KMS-11 (cell line): ENCODE results near the gene ADGRB3.

Experiments used
- H2AFZ ChIP-seq: fragments of 200-600 bp; sonication (generic); 2 replicates; pipeline ENCODE4 v1.6.1; 2016; ENCODE audit warnings: antibody characterized with exemption, mixed run types, low read depth
- H3K27ac ChIP-seq: fragments of 200-600 bp; sonication (generic); 2 replicates; pipeline ENCODE4 v1.6.1; 2016; ENCODE audit warnings: mild to moderate bottlenecking, mixed run types
- H3K27me3 ChIP-seq: fragments of 200-600 bp; sonication (generic); 2 replicates; pipeline ENCODE4 v1.6.1; 2017; ENCODE audit warnings: mild to moderate bottlenecking, low read depth, mixed run types, moderate library complexity; ENCODE audit not compliant: insufficient read depth
- H3K36me3 ChIP-seq: fragments of 200-600 bp; sonication (generic); 2 replicates; pipeline ENCODE4 v1.6.1; 2017; ENCODE audit warnings: mild to moderate bottlenecking, mixed run types; ENCODE audit not compliant: insufficient read depth
- H3K4me1 ChIP-seq: fragments of 200-600 bp; sonication (generic); 2 replicates; pipeline ENCODE4 v1.6.1; 2016; ENCODE audit warnings: mild to moderate bottlenecking, low read depth, mixed run types; ENCODE audit not compliant: poor library complexity, severe bottlenecking
- H3K4me2 ChIP-seq: fragments of 200-600 bp; sonication (generic); 2 replicates; pipeline ENCODE4 v1.7.0; 2016; ENCODE audit warnings: mild to moderate bottlenecking, mixed run types
- H3K4me3 ChIP-seq: fragments of 200-600 bp; sonication (generic); IDR thresholded peaks from 2 replicates; pipeline ENCODE4 v1.6.1; 2017; ENCODE audit warnings: low read depth, low read length, mixed read lengths; ENCODE audit not compliant: insufficient read depth
- H3K79me2 ChIP-seq: fragments of 200-600 bp; sonication (generic); 2 replicates; pipeline ENCODE4 v1.6.1; 2016; ENCODE audit warnings: low read depth, mixed run types; ENCODE audit not compliant: insufficient read depth
- H3K9ac ChIP-seq: fragments of 200-600 bp; sonication (generic); 2 replicates; pipeline ENCODE4 v1.6.1; 2016; ENCODE audit warnings: mild to moderate bottlenecking, mixed run types
- H4K20me1 ChIP-seq: fragments of 200-600 bp; sonication (generic); 2 replicates; pipeline ENCODE4 v1.6.1; 2016; ENCODE audit warnings: mild to moderate bottlenecking, mixed run types; ENCODE audit not compliant: insufficient read depth
- TF ChIP-seq, protein P1 (sequence below): fragments of 200-600 bp; sonication (generic); conservative IDR thresholded peaks from 2 replicates; pipeline ENCODE4 v1.6.1; 2017; ENCODE audit warnings: low read depth, mild to moderate bottlenecking, antibody characterized with exemption, low read length, moderate library complexity, mixed read lengths

The ADGRB3 gene

GRCh38 chr6:68994521-68994920, 359.4 kb downstream of the ADGRB3 start:
- Histone ChIP-seq H3K4me1 (no peaks in the 10 kb centered on the region), H3K4me3 (no peak overlapping the region), H2AFZ (no peak overlapping the region), H3K27me3 (no peaks in the 10 kb centered on the region), H4K20me1 (no peaks in the 10 kb centered on the region), H3K79me2 (no peaks in the 10 kb centered on the region), H3K9ac (no peak overlapping the region), H3K4me2 (no peak overlapping the region), H3K27ac (no peak overlapping the region), H3K36me3 (no peaks in the 10 kb centered on the region)
- TF ChIP-seq, protein P1, sequence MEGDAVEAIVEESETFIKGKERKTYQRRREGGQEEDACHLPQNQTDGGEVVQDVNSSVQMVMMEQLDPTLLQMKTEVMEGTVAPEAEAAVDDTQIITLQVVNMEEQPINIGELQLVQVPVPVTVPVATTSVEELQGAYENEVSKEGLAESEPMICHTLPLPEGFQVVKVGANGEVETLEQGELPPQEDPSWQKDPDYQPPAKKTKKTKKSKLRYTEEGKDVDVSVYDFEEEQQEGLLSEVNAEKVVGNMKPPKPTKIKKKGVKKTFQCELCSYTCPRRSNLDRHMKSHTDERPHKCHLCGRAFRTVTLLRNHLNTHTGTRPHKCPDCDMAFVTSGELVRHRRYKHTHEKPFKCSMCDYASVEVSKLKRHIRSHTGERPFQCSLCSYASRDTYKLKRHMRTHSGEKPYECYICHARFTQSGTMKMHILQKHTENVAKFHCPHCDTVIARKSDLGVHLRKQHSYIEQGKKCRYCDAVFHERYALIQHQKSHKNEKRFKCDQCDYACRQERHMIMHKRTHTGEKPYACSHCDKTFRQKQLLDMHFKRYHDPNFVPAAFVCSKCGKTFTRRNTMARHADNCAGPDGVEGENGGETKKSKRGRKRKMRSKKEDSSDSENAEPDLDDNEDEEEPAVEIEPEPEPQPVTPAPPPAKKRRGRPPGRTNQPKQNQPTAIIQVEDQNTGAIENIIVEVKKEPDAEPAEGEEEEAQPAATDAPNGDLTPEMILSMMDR: no peak

DNA sequence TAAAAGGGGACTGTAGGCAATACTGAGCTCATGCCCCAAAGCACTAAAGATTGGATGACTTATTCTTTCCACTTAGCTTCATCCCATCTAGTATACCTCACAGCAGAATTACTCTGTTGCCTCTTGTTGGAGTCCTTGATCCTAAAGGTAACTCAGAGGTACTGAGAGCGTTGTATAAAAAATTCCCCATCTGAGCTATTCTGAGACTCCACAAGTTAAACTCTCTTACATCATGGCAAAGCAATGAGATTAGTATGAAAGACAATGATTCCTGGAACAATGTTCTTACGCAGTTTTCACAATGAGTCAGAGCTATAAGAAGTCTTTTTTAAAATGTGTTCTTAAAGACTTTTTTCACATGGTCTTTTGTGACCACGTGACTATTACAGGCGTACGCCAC, 370.1 kb downstream of the ADGRB3 start:
- Histone ChIP-seq H3K4me1 (no peaks in the 10 kb centered on the region), H3K4me3 (no peak overlapping the region), H4K20me1 (no peaks in the 10 kb centered on the region), H3K27me3 (no peaks in the 10 kb centered on the region), H3K9ac (no peak overlapping the region), H2AFZ (no peak overlapping the region), H3K36me3 (no peaks in the 10 kb centered on the region), H3K4me2 (no peak overlapping the region), H3K27ac (no peak overlapping the region), H3K79me2 (no peaks in the 10 kb centered on the region)
- TF ChIP-seq, protein P1: no peak

- H2AFZ ChIP-seq: no peak overlapping the region
- H3K4me3 ChIP-seq: no peak overlapping the region
- H3K4me1 ChIP-seq: no peaks in the 10 kb centered on the region
- no peaks in the 10 kb centered on the region for H3K79me2 ChIP-seq
- no peaks in the 10 kb centered on the region for H3K36me3 ChIP-seq
- no peak overlapping the region for H3K27ac ChIP-seq
- H3K4me2 ChIP-seq: no peak overlapping the region
- no peaks in the 10 kb centered on the region for H4K20me1 ChIP-seq
- TF ChIP-seq, protein P1: no peak
- no peak overlapping the region for H3K9ac ChIP-seq
- no peaks in the 10 kb centered on the region for H3K27me3 ChIP-seq
Observed at GRCh38 chr6:69007781-69008180, 372.7 kb downstream of the ADGRB3 start.

DNA sequence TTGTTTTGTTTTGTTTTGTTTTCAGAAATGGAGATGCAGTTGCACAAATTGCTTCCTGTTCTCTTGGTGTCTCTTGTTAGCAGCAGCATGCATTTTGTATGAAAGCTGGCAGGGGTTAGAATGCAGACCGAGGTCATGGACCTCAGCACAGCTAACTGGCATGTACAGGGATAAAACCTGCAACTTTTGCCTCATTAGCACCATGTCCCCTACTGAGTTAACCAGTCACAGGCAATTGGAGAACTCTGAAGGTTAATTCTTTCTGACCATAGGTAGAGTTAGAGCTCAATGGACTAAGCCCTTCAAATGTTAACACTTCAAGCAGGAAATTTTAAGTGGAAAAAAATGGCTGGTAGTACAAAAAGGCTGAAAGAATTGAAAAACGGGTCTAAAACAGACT, 377.1 kb downstream of the ADGRB3 start:
- TF ChIP-seq, protein P1: no peak
- Histone ChIP-seq H3K4me1 (no peaks in the 10 kb centered on the region), H4K20me1 (no peaks in the 10 kb centered on the region), H3K27ac (no peak overlapping the region), H3K9ac (no peak overlapping the region), H3K36me3 (no peaks in the 10 kb centered on the region), H2AFZ (no peak overlapping the region), H3K79me2 (no peaks in the 10 kb centered on the region), H3K4me3 (no peak overlapping the region), H3K27me3 (no peaks in the 10 kb centered on the region), H3K4me2 (no peak overlapping the region)

DNA sequence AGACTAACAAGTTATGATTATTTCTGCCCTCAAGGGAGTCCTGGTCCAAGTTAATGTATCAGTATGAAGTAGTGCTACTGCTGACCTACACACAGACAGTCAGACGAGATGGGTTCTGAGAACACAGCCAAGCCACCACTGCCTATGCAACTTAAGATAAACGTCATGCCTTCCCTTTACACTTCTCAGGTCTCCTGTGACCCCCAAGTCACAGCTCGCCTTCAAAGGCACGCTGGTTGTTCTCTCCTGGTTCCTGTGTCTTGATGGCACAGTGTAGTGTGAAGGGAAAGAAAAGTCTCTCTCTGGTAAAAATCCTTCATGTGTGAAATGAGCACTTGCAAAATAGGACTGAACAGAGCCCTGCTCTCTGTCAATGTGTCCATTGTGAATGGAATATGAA, 377.8 kb downstream of the ADGRB3 start:
- no peak overlapping the region for H2AFZ ChIP-seq
- H3K4me1 ChIP-seq: no peaks in the 10 kb centered on the region

More for the DNA sequence above, 377.8 kb downstream of the ADGRB3 start:
- Histone ChIP-seq H3K79me2 (no peaks in the 10 kb centered on the region), H3K27me3 (no peaks in the 10 kb centered on the region), H4K20me1 (no peaks in the 10 kb centered on the region), H3K4me2 (no peak overlapping the region), H3K4me3 (no peak overlapping the region), H3K36me3 (no peaks in the 10 kb centered on the region), H3K9ac (no peak overlapping the region), H3K27ac (no peak overlapping the region)
- TF ChIP-seq, protein P1: no peak
